Hepatocyte (in vitro differentiated cells): Measurements from ENCODE around the gene WASHC2A. TPM values are rescaled to one million over a fixed set of nuclear protein-coding genes. Genes with fewer than 3 reads are reported as not detected.
"Not testable (repeated sequence)": the region's sequence is repeated elsewhere in the genome, so short reads cannot be mapped to it uniquely, and the experiment has no call there.

Experiments
- DNase-seq: peaks from one replicate; pipeline ENCODE4 v3.0.0-alpha.2; 2016; ENCODE audit warnings: low spot score
- H2AFZ ChIP-seq: fragments of 200-600 bp; sonication (generic); 2 replicates; pipeline ENCODE4 v1.6.0; 2016; ENCODE audit warnings: antibody characterized with exemption, mild to moderate bottlenecking
- H3K27ac ChIP-seq: fragments of 200-600 bp; sonication (generic); 2 replicates; pipeline ENCODE4 v1.5.1; 2016; ENCODE audit warnings: mild to moderate bottlenecking
- H3K27me3 ChIP-seq: fragments of 200-600 bp; sonication (generic); 2 replicates; pipeline ENCODE4 v1.6.1; 2016
- H3K36me3 ChIP-seq: fragments of 200-600 bp; sonication (generic); replicated peaks from 2 replicates; pipeline ENCODE4 v1.5.1; 2016; ENCODE audit warnings: low read depth; ENCODE audit not compliant: insufficient read depth
- H3K4me1 ChIP-seq: fragments of 200-600 bp; sonication (generic); 2 replicates; pipeline ENCODE4 v1.5.1; 2016; ENCODE audit warnings: mild to moderate bottlenecking, moderate library complexity; ENCODE audit not compliant: insufficient read depth
- H3K4me2 ChIP-seq: fragments of 200-600 bp; sonication (generic); 2 replicates; pipeline ENCODE4 v1.6.0; 2016
- H3K4me3 ChIP-seq: fragments of 200-600 bp; sonication (generic); 2 replicates; pipeline ENCODE4 v1.5.1; 2016; ENCODE audit warnings: mild to moderate bottlenecking
- H3K79me2 ChIP-seq: fragments of 200-600 bp; sonication (generic); 2 replicates; pipeline ENCODE4 v1.6.0; 2017; ENCODE audit warnings: mild to moderate bottlenecking
- H3K9me2 ChIP-seq: fragments of 200-600 bp; sonication (generic); replicated peaks from 2 replicates; pipeline ENCODE4 v1.6.0; 2017; ENCODE audit warnings: mild to moderate bottlenecking; ENCODE audit not compliant: insufficient read depth
- H3K9me3 ChIP-seq: fragments of 200-600 bp; sonication (generic); 2 replicates; pipeline ENCODE4 v1.5.1; 2016; ENCODE audit warnings: low read depth, mild to moderate bottlenecking
- H4K20me1 ChIP-seq: fragments of 200-600 bp; sonication (generic); 2 replicates; pipeline ENCODE4 v1.6.0; 2016; ENCODE audit warnings: mild to moderate bottlenecking; ENCODE audit not compliant: insufficient read depth, poor library complexity, severe bottlenecking
- CTCF ChIP-seq: fragments of 200-600 bp; sonication (generic); IDR thresholded peaks from 2 replicates; pipeline ENCODE4 v1.5.1; 2016; ENCODE audit warnings: antibody characterized with exemption, mild to moderate bottlenecking; ENCODE audit not compliant: poor library complexity
- EZH2 ChIP-seq: fragments of 200-600 bp; sonication (generic); IDR thresholded peaks from 2 replicates; pipeline ENCODE4 v1.6.1; 2016; ENCODE audit warnings: antibody characterized with exemption, mild to moderate bottlenecking, borderline replicate concordance
- EZH2phosphoT487 ChIP-seq: fragments of 200-600 bp; sonication (generic); IDR thresholded peaks from one replicate; pipeline ENCODE4 v1.6.1; 2018; ENCODE audit warnings: antibody characterized with exemption, mild to moderate bottlenecking, low read depth, moderate library complexity; ENCODE audit not compliant: unreplicated experiment, severe bottlenecking
- WGBS: methylation state at CpG from one replicate; pipeline ENCODE4 v1.1.6; 2016; ENCODE audit warnings: low lambda C conversion rate; ENCODE audit errors: missing lambda C conversion rate; 5-methylcytosine and 5-hydroxymethylcytosine counted together
- polyA plus RNA-seq: library from polyadenylated mRNA; unstranded; fragments of >200 nt; fragmentation: Nextera tagmentation; extraction: Ambion mirVana; gene quantifications from 2 replicates; pipeline ENCODE4 v1.2.1, GENCODE V29; 2016
- total RNA-seq: library from RNA; depleted of rRNA; stranded (reverse); fragments of >200 nt; gene quantifications from 2 replicates; pipeline ENCODE4 v1.2.3, GENCODE V29; 2014

Gene WASHC2A
- 31.9 and 36.7 TPM in 2 replicates for total RNA-seq
- polyA plus RNA-seq: 25.9 and 35.5 TPM in 2 replicates

GRCh38 chr10:50067546-50068351 is at the start of gene WASHC2A:
Gene WASHC2A (plus strand): TSS chr10:50067954. CDS start chr10:50068006, 52 bp downstream.
- Histone ChIP-seq H3K4me3 (peak within 1 kb of the TSS; percentile 88), H3K4me2 (peak within 1 kb of the TSS; percentile 84), H3K27ac (peak within 1 kb of the TSS; percentile 89), H2AFZ (peak within 1 kb of the TSS; percentile 79)
- H3K36me3 ChIP-seq, H3K9me3 ChIP-seq, H3K4me1 ChIP-seq, H3K27me3 ChIP-seq, H4K20me1 ChIP-seq, H3K9me2 ChIP-seq, H3K79me2 ChIP-seq: not testable (repeated sequence)
- peak; percentile 81 for DNase-seq
- WGBS: 1% methylated on average over 49 of the region's 73 CpGs

- not testable (repeated sequence) for H2AFZ ChIP-seq, H4K20me1 ChIP-seq, H3K4me1 ChIP-seq, H3K36me3 ChIP-seq, H3K27ac ChIP-seq, H3K9me2 ChIP-seq, H3K79me2 ChIP-seq, H3K4me3 ChIP-seq, H3K9me3 ChIP-seq, DNase-seq, H3K4me2 ChIP-seq, H3K27me3 ChIP-seq
- WGBS: 89% methylated on average over 3 of the region's 3 CpGs
Measured at GRCh38 chr10:50019279-50019678, 48.5 kb upstream of the WASHC2A start.

- not testable (repeated sequence) for H4K20me1 ChIP-seq, H3K4me1 ChIP-seq, H2AFZ ChIP-seq, H3K4me3 ChIP-seq, H3K27me3 ChIP-seq, H3K79me2 ChIP-seq, H3K9me3 ChIP-seq, H3K27ac ChIP-seq, H3K36me3 ChIP-seq, H3K4me2 ChIP-seq, DNase-seq, H3K9me2 ChIP-seq
- WGBS: 90% methylated on average over 13 of the region's 13 CpGs
Measured at GRCh38 chr10:50020451-50021024, 47.2 kb upstream of the WASHC2A start.

- no peaks in the 10 kb centered on the region for H3K36me3 ChIP-seq
- H3K4me3 ChIP-seq: no peak overlapping the region
- TF ChIP-seq CTCF (no peak), EZH2phosphoT487 (no peak), EZH2 (no peak)
- no peak overlapping the region for H2AFZ ChIP-seq
- H3K27ac ChIP-seq: no peak overlapping the region
- WGBS: 88% methylated on average over 3 of the region's 3 CpGs
- H3K9me2 ChIP-seq: no peaks in the 10 kb centered on the region
- H3K4me1 ChIP-seq: no peaks in the 10 kb centered on the region
- H4K20me1 ChIP-seq: no peaks in the 10 kb centered on the region
- DNase-seq: no peak
- no peaks in the 10 kb centered on the region for H3K27me3 ChIP-seq
- H3K9me3 ChIP-seq: no peaks in the 10 kb centered on the region
- H3K4me2 ChIP-seq: no peak overlapping the region
- H3K79me2 ChIP-seq: no peaks in the 10 kb centered on the region
Measured at GRCh38 chr10:50021646-50022045, 46.1 kb upstream of the WASHC2A start.

- not testable (repeated sequence) for H3K9me2 ChIP-seq, H3K9me3 ChIP-seq, H3K4me3 ChIP-seq, H2AFZ ChIP-seq, H3K79me2 ChIP-seq, H3K36me3 ChIP-seq, DNase-seq, H3K4me1 ChIP-seq, H3K27ac ChIP-seq, H3K4me2 ChIP-seq, H4K20me1 ChIP-seq, H3K27me3 ChIP-seq
- 97% methylated on average over 29 of the region's 37 CpGs for WGBS
Measured at GRCh38 chr10:50024716-50025383, 42.9 kb upstream of the WASHC2A start.
